NCI-H2196 treated with DMSO at 0.1 percent for 48 hours (cell line): ENCODE results near the gene NPHS1.
"Not testable (repeated sequence)": the region's sequence is repeated elsewhere in the genome, so short reads cannot be mapped to it uniquely, and the experiment has no call there.

ENCODE experiments used
- DNase-seq: peaks from one replicate; lab custom pipeline; 2025; ENCODE audit not compliant: unreplicated experiment; lab: John Stamatoyannopoulos, UW

The NPHS1 gene

DNA sequence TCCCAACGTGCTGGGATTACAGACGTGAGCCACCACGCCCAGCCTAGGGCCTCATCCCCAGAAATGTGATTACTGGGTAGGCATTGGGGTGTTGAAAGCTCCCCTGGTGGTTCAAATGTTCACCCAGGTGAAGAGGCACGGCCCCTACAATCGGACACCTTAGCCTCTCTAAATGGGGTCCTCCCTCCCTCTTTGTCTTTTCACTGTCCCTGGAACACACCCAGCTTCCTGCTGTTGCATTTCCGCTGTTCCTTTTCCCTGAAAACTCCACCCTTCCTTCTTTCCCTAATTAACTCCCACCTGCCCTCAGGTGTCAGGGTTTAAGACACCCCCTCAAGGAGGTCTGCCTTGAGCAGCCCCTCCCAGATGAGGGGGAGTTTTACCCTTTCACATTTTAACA, 36.0 kb downstream of the NPHS1 start:
- no peak for DNase-seq

DNA sequence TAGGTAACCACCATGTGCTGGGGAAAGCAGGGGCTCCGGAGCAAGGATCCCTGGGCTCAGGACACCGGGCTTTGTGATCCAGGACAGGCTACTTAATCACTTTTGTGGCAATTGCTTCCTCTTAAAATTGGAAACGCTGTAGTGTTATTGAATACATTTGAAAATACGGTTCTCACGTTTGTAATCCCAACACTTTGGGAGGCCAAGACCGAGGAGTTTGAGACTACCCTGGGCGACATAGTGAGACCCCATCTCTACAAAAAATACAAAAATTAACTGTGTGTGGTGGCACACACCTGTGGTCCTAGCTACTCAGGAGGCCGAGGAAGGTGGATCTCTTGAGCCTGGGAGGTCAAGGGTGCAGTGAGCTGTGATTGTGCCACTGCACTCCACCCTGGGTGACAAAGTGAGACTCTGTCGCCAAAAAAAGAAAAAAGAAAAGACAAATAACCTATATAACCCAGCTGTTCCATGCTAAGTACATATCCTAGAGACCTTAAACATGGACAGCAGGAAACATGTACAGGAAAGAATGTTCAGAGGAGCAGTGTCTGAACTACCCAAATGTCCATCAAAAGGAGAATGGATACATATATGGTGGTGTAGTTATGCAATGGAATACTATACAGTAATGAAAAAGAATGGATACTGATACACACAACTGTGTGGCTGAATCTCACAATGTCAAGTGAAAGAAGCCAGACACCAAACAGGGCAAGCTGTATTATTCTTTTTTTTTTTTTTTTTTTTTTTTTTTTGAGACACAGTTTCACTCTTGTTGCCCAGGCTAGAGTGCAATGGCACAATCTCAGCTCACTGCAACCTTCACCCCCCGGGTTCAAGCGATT, 39.0 kb downstream of the NPHS1 start:
- DNase-seq = no peak

DNA sequence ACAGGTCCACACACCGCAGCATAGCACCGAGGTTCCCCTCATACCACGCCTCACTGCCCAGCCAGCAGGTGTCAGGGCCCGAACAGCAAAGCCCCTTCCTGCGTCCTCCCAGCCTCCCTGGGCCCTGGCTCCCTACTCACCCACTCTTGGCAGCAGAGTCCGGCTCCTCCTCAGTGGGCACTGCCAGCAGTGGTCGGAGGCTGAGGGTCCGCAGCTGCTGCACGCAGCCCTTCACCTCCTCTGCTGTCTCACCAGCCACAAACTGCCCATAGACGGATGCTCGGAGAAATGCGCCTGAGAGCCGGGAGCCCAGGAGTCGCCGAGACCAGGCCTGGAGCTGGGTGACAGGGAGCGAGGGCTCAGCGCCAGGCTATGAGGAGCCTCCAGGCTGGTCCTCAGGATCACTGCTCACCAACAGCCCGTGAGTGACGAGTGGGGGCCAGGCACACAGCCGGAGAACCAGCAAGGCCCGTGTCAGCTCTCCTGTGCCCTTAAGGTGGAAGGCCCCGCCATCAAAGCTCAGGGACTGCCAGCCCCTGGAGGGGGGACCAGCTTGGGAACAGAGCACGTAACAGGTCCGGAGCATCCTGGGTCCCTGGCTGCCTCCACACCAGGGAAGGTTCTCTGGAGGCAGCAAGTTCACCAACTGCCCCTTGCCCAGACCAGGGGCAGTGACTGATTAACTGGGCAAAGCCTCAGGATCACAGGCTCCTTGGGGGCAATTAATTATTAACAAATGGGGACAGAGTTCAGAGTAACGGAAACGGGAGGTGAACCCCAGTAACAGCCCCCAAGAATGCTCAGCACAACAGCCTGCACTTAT, 39.9 kb downstream of the NPHS1 start, which contains the start of gene PRODH2:
Gene PRODH2 (minus strand): TSS at position 626 of the 823 bp plus-strand sequence. CDS start 40 bp downstream, at position 586.
- no peak for DNase-seq

DNA sequence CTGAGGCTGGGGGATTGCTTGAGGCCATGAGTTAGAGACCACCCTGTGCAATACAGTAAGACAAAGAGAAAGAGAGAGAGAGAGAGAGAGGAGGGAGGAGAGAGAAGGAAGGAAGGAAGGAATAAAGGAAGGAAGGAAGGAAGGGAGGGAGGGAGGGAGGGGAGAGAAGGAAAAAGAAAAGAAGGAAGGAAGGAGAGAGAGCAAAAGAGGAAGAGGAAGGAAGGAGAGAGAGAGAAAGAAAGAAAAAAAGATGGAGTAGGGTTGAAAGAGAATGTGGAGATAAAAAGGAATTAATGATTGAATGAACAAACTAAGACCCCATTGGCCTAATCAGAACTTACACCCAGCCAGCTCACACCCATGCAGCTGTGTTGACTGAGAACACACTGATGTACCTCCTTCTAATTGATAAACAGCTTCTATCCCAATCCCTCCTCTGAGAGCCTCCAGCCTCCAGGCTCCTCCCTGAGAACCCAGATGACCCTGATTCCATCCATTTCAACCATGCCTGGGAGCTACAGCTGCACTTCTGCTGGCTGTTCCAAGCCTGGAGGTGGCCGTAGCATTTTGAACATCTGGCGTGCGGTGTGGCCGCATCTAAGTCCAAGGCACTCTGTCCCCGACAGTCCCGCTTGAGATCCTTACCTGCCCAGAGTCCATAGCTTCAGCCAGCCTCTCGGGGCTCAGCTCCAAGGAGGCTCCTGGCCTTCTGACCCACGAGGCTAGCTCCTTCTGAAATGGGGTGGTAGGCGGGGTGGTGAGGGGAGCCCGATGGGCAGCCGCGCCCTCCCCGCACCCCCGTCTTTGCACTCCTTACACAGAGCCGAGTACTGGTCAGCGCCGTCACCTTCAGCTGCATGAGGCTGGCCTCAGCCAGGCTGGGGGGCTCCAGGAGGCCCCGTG, 40.7 kb downstream of the NPHS1 start:
- DNase-seq = no peak

DNA sequence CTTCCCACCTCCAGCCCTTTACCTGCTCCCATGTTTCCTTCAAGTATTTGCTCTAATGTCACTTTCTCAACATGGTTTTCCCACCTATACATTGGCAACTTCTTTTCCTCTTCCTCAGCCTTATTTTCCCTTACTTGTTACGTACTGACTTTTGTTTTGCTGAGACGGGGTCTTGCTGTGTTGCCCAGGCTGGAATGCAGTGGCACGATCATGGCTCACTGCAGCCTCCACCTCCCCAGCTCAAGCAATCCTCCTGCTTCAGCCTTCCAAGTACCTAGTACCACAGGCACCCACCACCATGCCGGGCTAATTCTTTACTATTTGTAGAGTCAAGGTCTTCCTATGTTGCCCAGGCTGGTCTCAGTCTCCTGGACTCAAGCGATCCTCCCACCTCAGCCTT, 44.7 kb downstream of the NPHS1 start:
- DNase-seq = no peak

DNA sequence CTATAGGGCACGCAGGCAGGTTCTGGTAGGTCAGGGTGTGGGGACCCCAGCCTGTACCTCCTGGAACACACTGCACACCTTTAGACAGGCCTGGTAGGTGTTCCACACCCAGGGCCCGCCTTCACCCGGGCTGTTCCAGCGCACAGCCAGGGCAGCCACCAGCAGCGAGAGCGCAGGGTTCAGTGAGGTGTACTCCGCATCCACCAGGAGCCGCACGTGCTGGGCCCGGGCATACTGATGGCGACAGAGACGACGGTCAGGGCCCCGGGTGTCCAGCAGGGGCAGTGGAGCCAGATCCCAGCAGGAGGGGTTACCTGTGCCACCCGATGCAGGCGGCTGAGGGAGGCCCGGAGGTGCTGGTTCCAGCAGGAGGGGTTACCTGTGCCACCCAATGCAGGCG, 45.7 kb downstream of the NPHS1 start:
- no peak for DNase-seq

DNA sequence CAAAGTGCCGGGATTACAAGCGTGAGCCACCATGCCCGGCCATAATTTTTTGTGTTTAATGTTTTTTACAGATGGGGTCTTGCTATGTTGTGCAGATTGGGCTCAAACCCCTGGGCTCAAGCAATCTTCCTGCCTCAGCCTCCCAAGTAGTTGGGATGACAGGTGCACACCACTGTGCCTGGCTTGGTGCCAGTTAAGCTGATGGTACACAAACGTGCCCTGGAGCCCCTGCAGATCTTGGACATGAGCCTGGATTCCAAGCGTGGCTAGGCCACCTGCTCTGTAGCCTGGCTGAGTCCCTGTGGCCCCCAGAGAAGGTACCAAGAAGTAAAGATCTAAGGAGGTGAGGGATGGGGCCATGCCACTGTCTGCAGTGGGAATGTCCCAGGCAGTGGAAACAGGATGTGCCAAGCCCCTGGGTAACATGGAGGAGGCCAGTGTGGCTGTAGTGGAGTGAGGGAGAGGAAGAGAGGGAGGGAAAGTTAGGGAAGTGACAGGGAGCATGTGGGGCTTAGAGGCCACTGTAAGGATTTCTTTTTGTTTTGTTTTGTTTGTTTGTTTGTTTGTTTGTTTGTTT, 46.7 kb downstream of the NPHS1 start:
- DNase-seq = peak; percentile 36

DNA sequence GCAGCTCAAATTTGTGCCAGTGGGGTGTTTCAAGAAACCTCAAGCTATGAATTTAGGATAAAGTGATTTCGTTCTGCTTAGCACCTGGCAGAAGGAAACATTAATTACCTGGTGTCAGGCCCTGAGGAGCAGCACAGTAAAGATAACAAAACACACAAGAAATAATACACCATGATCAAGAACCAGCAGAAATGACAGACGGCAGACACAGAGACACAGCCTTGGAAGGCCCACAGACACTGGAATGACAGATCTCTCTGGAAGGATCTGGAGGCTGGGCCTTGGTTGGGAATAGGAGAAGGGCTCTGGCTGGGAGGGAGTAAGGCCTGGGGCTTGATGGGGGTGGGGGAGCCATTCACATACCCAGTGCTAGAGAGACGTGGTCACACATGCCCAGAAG, 50.5 kb downstream of the NPHS1 start:
- DNase-seq = no peak

DNA sequence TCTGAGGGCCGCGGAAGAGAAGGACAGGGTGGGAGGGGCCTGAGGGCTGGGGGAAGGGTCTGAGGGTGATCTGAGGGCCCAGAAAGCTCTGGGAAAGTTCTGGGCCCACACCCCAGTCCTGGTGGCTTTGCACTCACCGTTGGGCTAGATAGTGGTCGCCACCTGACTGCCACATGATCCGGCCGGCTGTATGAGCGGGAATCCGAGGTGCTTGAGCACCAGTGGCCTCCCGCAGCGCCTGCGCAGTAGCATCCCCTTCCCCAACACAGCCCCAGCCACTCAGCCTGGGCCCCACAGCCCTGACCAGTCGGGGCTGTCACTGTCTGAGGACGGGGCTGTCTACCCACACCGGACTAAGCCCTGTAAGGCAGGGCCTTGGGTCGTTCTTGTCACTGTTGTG, 54.6 kb downstream of the NPHS1 start:
- DNase-seq = no peak

DNA sequence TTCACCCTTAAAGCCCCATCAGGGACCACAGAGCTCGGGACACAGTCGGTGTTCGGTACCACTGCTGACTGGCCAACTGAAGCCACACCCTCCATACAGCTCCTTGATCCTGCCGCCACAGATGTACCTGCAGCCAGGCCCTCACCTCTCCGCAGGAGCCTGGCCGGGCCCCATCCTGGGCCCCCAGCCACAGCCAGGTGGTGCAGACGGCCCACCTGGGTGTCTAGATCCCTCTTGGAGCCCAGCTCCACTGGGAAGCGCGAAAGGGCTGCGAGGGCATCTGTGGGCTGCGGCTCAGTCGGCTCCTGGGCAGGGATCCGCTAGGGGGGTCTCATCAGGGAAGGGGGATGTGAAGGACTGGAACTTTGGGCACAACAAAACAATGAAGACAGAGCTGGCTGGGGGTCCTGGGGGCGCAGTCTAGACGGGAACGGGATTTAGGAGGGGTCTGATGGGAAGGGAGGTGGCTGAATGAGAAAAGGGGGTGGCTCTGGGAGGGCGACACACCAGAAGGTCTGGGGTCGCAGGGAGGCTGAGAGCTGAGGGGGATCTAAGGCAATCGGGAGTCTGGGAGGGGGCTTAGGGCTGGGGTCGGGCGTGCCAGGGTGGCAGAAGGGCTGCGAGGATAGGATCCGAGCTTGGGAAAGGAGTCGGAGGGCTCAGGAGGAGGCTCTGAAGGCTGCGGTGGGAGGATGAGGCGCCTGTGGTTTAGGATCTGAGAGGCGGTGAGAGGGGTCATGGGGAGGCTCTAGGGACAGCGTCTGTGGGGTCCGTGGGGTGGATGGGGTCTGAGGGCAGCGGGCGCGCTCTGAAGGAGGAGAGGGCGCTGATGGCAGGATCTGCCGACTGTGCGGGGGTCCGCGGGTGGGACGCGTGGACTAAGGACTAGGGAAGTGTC, 55.4 kb downstream of the NPHS1 start:
- no peak for DNase-seq

DNA sequence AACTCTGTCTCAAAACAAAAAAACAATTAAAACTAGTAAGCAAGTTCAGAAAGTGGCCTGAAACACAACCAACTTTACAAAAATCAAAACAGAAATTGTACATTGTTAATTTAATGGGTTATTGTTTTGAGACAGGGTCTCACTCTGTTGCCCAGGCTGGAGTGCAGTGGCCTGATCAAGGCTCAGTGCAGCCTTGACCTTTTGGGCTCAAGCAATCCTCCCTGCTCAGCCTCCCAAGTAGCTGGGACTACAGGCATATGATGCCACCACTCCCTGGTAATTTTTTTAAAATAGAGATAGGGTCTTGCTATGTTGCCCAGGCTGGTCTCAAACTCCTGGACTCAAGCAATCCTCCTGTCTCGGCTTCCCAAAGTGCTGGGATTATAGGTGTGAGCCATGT, 56.7 kb downstream of the NPHS1 start:
- DNase-seq = not testable (repeated sequence)

DNA sequence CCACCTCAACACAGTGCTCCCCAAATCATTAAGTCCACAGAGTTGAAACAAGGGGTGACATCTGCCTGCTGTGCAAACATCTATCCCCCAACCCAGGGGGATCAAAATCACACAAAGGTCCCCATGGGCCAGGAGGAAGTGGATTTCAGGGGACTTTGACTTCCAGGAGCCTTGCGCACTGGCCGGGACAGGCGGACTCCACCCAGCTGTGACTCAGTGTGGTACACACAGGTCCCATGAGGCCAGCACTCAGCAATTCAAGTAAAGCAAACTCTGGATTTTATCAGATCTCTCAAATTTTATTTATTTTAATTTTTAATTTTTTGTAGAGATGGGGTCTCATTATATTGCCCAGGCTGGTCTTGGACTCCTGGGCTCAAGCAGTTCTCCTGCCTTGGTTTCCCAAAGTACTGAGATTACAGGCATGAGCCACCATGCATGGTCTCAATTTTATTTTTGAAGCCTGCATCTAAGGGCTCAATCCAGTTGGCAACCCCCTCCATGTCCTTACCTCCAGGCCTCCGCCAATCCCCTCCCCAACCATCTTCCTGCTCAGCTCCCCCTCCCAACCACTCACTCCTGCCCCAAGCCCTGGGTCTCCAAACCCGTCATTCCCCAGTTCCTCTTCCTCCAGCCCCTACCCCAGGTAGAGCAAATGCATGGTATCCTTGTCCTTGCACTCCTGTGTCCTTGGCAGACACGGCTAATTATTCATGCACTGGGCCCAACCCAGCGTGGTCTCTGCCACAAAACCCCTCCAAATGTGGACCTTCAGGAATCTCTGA, 58.7 kb downstream of the NPHS1 start:
- no peak for DNase-seq

DNA sequence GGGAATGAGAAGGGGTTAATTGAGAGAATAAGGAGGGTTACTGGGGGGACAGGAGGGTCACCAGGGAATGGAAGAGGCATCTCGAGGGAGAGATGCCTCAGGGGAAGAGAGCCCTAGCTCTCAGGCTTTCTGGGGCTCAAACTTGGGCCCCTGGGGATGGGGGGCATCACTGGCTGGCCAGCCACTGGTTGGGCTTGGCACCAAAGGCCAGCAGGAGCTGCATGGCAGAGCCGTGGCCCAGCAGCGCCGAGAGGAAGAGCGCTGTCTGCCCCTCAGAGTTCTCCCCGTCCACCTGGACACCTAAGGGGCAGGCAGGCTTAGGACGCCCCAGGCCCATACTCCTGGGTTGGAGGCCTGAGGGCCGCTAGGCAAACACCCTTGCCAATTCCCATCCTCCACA, 59.4 kb downstream of the NPHS1 start:
- no peak for DNase-seq

DNA sequence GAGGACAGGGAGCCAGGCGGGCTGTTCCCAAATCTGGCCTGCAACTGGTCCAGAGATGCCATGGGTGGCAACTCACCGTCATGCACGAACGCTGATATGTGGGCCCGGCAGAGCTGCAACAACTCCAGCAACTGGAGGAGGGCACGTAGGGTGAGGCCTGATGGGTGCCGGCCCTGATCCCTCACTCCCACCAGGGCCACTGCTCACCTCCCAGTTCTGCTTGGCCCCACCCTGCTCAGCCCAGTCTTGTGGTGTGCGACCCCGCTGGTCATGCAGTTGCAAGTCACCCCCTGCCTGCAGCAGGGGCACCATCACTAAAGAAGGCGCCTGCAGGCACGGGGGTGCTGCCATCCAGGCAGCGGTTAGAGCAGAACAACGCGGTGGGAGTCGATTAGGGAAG, 60.0 kb downstream of the NPHS1 start:
- DNase-seq = no peak

DNA sequence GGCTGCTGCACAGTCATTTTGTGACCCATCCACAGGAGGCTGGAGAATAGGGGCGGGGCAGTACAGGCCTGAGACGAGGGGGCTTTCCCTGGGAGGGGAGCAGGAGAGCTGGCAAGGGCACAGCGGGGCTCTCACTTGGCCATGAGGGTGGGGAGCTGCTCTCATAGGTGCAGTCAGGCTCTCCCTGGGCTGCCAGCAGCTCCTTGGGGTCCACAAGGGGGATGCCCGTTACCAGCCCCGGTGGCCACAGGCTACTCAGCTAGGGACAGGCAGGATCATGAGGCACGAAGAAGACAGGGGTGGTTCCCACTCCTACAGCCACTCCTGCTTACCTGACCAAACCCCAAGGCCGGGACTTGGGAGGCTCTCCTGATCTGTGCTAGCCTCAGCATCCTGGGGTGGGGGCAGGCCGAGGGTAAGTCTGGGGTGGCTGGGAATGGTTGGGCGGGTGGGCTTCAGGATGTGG, 60.5 kb downstream of the NPHS1 start:
- no peak for DNase-seq

DNA sequence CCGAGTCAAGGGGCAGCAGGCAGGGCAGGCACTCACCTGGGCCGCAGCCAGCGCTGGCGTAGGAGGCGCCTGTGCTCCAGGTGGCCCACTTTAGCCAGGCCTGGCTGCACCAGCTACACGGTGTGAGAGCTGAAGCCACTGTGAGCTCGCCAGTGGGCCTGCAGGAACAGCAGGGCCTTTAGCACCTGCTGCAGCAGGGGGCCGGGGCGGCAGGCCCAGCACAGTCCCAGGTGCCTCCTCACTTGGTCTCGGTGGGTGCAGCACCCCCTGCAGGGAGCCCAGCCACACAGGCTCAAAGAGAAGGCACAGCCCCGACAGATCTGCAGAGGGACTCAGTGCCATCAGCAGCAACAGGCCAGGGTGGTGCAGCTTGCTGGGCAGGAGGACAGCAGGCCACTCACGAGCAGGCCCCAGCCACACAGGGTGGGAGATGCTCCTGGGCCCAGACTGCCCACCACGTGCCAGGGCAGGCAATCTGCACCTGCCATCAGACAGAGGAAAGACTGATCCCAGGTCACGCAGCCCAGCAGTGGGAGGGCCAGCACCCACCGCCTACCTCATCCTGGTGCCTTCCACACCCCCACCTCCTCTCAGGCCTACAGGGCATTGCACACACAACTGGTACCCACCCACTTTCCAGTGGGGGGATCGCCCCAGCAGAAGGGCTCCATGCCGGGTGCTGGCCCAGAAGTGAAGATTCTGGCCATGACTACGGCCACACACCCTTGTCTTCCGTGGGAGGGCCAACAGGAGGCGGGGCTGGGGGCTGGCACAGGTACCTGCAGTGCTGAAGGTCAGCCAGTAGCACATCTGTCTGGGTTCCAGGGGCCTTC, 61.1 kb downstream of the NPHS1 start:
- no peak for DNase-seq

DNA sequence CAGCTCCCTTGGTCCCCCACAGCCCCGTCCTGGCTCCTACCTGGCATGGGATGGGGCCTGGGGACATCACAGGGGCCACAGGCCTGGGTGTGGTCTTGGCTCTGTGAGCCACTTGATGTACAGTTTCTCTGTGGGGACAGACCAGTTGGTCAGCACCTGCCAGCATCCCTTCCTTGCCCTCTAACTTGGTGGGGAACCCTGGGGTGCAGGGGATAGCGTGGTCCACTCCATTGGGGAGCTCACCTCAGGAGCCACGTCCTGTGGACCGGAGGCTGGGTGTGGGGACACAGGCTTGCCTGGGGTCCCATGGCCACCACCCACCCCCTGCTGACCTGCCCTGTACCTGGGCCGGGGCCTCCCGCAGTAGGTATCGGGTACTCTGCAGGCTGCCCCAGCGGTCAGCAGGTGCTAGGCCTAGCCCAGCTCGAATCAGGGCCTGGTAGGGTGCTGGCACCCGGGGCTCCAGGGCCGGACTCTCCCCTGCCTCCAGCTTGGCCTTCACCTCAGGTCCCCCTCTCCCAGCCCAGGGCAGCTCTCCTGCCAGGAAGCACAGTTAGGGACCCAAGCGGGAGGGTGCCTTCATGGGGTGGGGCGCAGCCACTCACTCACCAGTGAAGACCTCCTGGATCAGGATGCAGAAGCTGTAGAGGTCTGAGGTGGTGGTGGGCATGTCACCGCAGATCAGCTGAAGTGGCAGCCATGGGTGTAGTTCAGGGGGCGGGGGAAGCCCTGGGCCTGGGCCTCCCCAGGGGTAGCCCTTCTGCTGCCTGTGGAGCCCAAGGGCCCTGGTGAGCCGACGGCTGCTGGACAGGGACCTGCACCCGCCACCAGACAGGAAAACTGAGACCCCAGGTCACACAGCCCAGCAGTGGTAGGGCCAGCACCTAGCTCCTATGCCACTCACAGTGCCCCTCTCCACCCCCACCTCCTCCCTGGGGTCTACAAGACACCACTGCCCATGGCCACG, 62.0 kb downstream of the NPHS1 start:
- DNase-seq = no peak
